A673 (cell line): Measurements from ENCODE around the gene TGM1. TPM values are rescaled to one million over a fixed set of nuclear protein-coding genes. Genes with fewer than 3 reads are reported as not detected.

Experiments
- BruUV-seq: library from RNA; stranded (reverse); fragments of 400-500 nt; replicated peaks from 2 replicates; lab custom pipeline; 2021; lab: Mats Ljungman, UMichigan
- CTCF ChIA-PET: fragments of 300-600 bp; sonication (Branson Sonifier 250); formaldehyde crosslinking; loops from one replicate; lab custom pipeline; 2022; ENCODE audit warnings: antibody characterized with exemption; lab: Charles Lee
- POLR2A ChIA-PET: fragments of 300-600 bp; sonication (Branson Sonifier 250); formaldehyde crosslinking; loops from one replicate; lab custom pipeline; 2022; ENCODE audit warnings: antibody characterized with exemption; ENCODE audit not compliant: low non-redundant PET; lab: Charles Lee
- DNase-seq: peaks from one replicate; pipeline ENCODE4 v3.0.0-alpha.2; 2015; ENCODE audit warnings: low spot score
- H3K27ac ChIP-seq: fragments of 200-600 bp; sonication (generic); 2 replicates; pipeline ENCODE4 v1.5.1; 2016; ENCODE audit warnings: mixed run types, low read depth, mild to moderate bottlenecking, mixed read lengths, antibody characterized with exemption, low read length; ENCODE audit not compliant: poor library complexity, severe bottlenecking
- H3K27me3 ChIP-seq: fragments of 200-600 bp; sonication (generic); replicated peaks from 2 replicates; pipeline ENCODE4 v1.6.1; 2017; ENCODE audit warnings: mixed run types, low read depth, mild to moderate bottlenecking, mixed read lengths, antibody characterized with exemption, low read length; ENCODE audit not compliant: insufficient read depth, poor library complexity
- H3K36me3 ChIP-seq: fragments of 200-600 bp; sonication (generic); 2 replicates; pipeline ENCODE4 v1.6.1; 2016; ENCODE audit warnings: mixed run types, mild to moderate bottlenecking, mixed read lengths, antibody characterized with exemption, low read length; ENCODE audit not compliant: insufficient read depth, poor library complexity, severe bottlenecking
- H3K4me1 ChIP-seq: fragments of 200-600 bp; sonication (generic); 2 replicates; pipeline ENCODE4 v1.6.1; 2017; ENCODE audit warnings: mixed run types, mild to moderate bottlenecking, mixed read lengths, antibody characterized with exemption, low read length; ENCODE audit not compliant: insufficient read depth, poor library complexity, severe bottlenecking
- H3K4me3 ChIP-seq: fragments of 200-600 bp; sonication (generic); 2 replicates; pipeline ENCODE4 v1.5.1; 2016; ENCODE audit warnings: low read depth, mixed run types, mild to moderate bottlenecking, mixed read lengths, low read length; ENCODE audit not compliant: poor library complexity, severe bottlenecking
- H3K9me3 ChIP-seq: fragments of 200-600 bp; sonication (generic); 2 replicates; pipeline ENCODE4 v1.6.1; 2016; ENCODE audit warnings: mixed run types, low read depth, mild to moderate bottlenecking, mixed read lengths, antibody characterized with exemption, low read length; ENCODE audit not compliant: poor library complexity, severe bottlenecking
- CTCF ChIP-seq: fragments of 300-800, 200-600 bp; sonication (generic); conservative IDR thresholded peaks from 2 replicates; pipeline ENCODE4 v1.5.1; 2017; ENCODE audit warnings: low read depth, mild to moderate bottlenecking, antibody characterized with exemption, low read length, moderate library complexity, mixed read lengths
- EZH2 ChIP-seq: fragments of 200-600 bp; sonication (generic); IDR thresholded peaks from 2 replicates; pipeline ENCODE4 v1.6.1; 2017; ENCODE audit warnings: borderline replicate concordance, low read depth, mild to moderate bottlenecking, mixed read lengths, antibody characterized with exemption, low read length; ENCODE audit not compliant: poor library complexity, severe bottlenecking
- intact Hi-C: fragments of 100-400 bp; cut with micrococcal nuclease; formaldehyde crosslinking; loops from one replicate; pipeline ENCODE4 v1.10.0; 2022; ENCODE audit not compliant: unreplicated experiment
- total RNA-seq: library from RNA; stranded (reverse); gene quantifications from 2 replicates; pipeline ENCODE4 v1.2.3, GENCODE V29; 2021

Gene TGM1
- total RNA-seq, 1 experiment from 2014 or later, result 1.5 TPM

DNA sequence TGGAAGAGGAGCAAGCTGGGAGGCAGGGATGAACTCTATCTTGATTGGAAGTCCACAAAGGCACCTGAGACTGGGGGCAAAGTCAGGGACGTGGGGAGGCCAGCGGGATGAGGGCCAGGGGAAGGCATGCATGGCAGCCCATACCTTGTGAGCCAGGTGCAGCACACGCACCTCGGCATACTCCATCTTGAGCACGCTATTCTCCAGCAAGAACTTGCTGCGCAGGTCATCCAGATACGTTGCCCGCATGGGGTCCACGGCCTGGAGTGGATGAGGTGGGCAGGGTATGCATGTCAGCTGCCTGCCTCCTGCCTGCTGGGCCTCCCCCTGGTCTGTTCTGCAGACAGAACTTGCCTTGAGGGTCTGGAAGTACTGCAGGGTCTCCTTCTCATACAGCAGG lies 4.5 kb upstream of the TGM1 start:
- no TSS peak for BruUV-seq
- H3K4me1 ChIP-seq, result peaks cover 4% of the 10 kb centered on the region
- TF ChIP-seq EZH2 (no peak), CTCF (no peak)
- no peak overlapping the region for H3K27ac ChIP-seq
- CTCF ChIA-PET, result no interaction called here
- H3K27me3 ChIP-seq, result no peaks in the 10 kb centered on the region
- no peaks in the 10 kb centered on the region for H3K36me3 ChIP-seq
- no peak for DNase-seq
- H3K9me3 ChIP-seq, result no peaks in the 10 kb centered on the region
- intact Hi-C loops, result no loop called here
- POLR2A ChIA-PET, result no interaction called here
- H3K4me3 ChIP-seq, result no peak overlapping the region

- CTCF ChIA-PET, result no interaction called here
- Histone ChIP-seq H3K9me3 (no peaks in the 10 kb centered on the region), H3K27me3 (no peaks in the 10 kb centered on the region), H3K4me1 (peaks cover 4% of the 10 kb centered on the region), H3K27ac (no peak overlapping the region), H3K4me3 (no peak overlapping the region), H3K36me3 (no peaks in the 10 kb centered on the region)
- TF ChIP-seq CTCF, result no peak
- no peak for TF ChIP-seq EZH2
- POLR2A ChIA-PET, result no interaction called here
- no peak for DNase-seq
- no TSS peak for BruUV-seq
- intact Hi-C loops, result no loop called here
Observed at GRCh38 chr14:24266344-24267244, 3.6 kb upstream of the TGM1 start.

GRCh38 chr14:24264298-24264697 lies 1.3 kb upstream of the TGM1 start:
- CTCF ChIA-PET, result no interaction called here
- Histone ChIP-seq H3K36me3 (no peaks in the 10 kb centered on the region), H3K4me3 (no peak overlapping the region), H3K27ac (no peak overlapping the region), H3K4me1 (no peaks in the 10 kb centered on the region), H3K9me3 (no peaks in the 10 kb centered on the region), H3K27me3 (no peaks in the 10 kb centered on the region)
- DNase-seq, result no peak
- POLR2A ChIA-PET, result no interaction called here
- BruUV-seq, result no TSS peak
- intact Hi-C loops, result no loop called here
- TF ChIP-seq CTCF (no peak), EZH2 (no peak)
